ENCODE data around the gene TNFRSF18.

TNFRSF18 gene

GRCh38 chr1:1171546-1172340 lies 34.6 kb downstream of the TNFRSF18 start:
- peak; percentile 18 for DNase-seq

GRCh38 chr1:1171161-1171545 lies 35.2 kb downstream of the TNFRSF18 start:
- no peaks in the 10 kb centered on the region for H3K9me3 ChIP-seq (ENCODE audit: insufficient read depth, low read length, severe bottlenecking)
- TF ChIP-seq CTCF (IDR thresholded peaks at IDR 0.05; ENCODE audit: borderline replicate concordance, extremely low read depth, low read length, poor library complexity, severe bottlenecking) (no peak), EZH2 (IDR thresholded peaks at IDR 0.05; ENCODE audit: borderline replicate concordance, low read depth, low read length, severe bottlenecking) (no peak)
- no peak overlapping the region for H3K9ac ChIP-seq (ENCODE audit: low read depth, low read length)
- H3K4me2 ChIP-seq (ENCODE audit: insufficient read depth, low read length), result no peak overlapping the region
- no peak overlapping the region for H3K4me3 ChIP-seq (ENCODE audit: low read depth in 1 of 2, low read length in 2 of 2)
- H3K4me1 ChIP-seq (ENCODE audit: insufficient read depth, low read length), result no peaks in the 10 kb centered on the region
- peaks cover 5% of the 10 kb centered on the region for H3K27me3 ChIP-seq (ENCODE audit: insufficient read depth, low read length, poor library complexity)
- ATAC-seq (ENCODE audit: insufficient read depth, low read depth), result no peak
- H3K27ac ChIP-seq (ENCODE audit: low read length), result no peak overlapping the region
- no peak for DNase-seq
- H2AFZ ChIP-seq (ENCODE audit: low read depth, low read length), result no peak overlapping the region
- H3K36me3 ChIP-seq (ENCODE audit: insufficient read depth, low read length), result no peaks in the 10 kb centered on the region
- no peaks in the 10 kb centered on the region for H3K79me2 ChIP-seq (ENCODE audit: insufficient read depth, low read length)
- peaks cover 4% of the 10 kb centered on the region; the same call in 1 of the 2 replicates for H4K20me1 ChIP-seq (ENCODE audit: insufficient read depth, low read length)

More at GRCh38 chr1:1171546-1172340, 34.6 kb downstream of the TNFRSF18 start:
- no peak overlapping the region for H2AFZ ChIP-seq (ENCODE audit: low read depth, low read length)
- no peaks in the 10 kb centered on the region for H3K4me1 ChIP-seq (ENCODE audit: insufficient read depth, low read length)
- H3K27me3 ChIP-seq (ENCODE audit: insufficient read depth, low read length, poor library complexity), result peaks cover 5% of the 10 kb centered on the region
- H3K36me3 ChIP-seq (ENCODE audit: insufficient read depth, low read length), result no peaks in the 10 kb centered on the region
- TF ChIP-seq CTCF (IDR thresholded peaks at IDR 0.05; ENCODE audit: borderline replicate concordance, extremely low read depth, low read length, poor library complexity, severe bottlenecking) (no peak), EZH2 (IDR thresholded peaks at IDR 0.05; ENCODE audit: borderline replicate concordance, low read depth, low read length, severe bottlenecking) (no peak)
- no peaks in the 10 kb centered on the region for H3K79me2 ChIP-seq (ENCODE audit: insufficient read depth, low read length)
- no peak overlapping the region for H3K27ac ChIP-seq (ENCODE audit: low read length)
- no peak overlapping the region for H3K9ac ChIP-seq (ENCODE audit: low read depth, low read length)
- H3K4me3 ChIP-seq (ENCODE audit: low read depth in 1 of 2, low read length in 2 of 2), result no peak overlapping the region
- H3K9me3 ChIP-seq (ENCODE audit: insufficient read depth, low read length, severe bottlenecking), result no peaks in the 10 kb centered on the region
- H3K4me2 ChIP-seq (ENCODE audit: insufficient read depth, low read length), result no peak overlapping the region
- ATAC-seq (ENCODE audit: insufficient read depth, low read depth), result 0 out of 3 replicates have a peak, but pooled peaks have one; percentile 14
- peaks cover 4% of the 10 kb centered on the region; the same call in 1 of the 2 replicates for H4K20me1 ChIP-seq (ENCODE audit: insufficient read depth, low read length)

GRCh38 chr1:1170215-1171091 lies 35.9 kb downstream of the TNFRSF18 start:
- H2AFZ ChIP-seq (ENCODE audit: low read depth, low read length), result no peak overlapping the region
- H3K4me1 ChIP-seq (ENCODE audit: insufficient read depth, low read length), result no peaks in the 10 kb centered on the region
- no peaks in the 10 kb centered on the region for H3K9me3 ChIP-seq (ENCODE audit: insufficient read depth, low read length, severe bottlenecking)
- peaks cover 4% of the 10 kb centered on the region; the same call in 1 of the 2 replicates for H4K20me1 ChIP-seq (ENCODE audit: insufficient read depth, low read length)
- H3K4me3 ChIP-seq (ENCODE audit: low read depth in 1 of 2, low read length in 2 of 2), result no peak overlapping the region
- H3K27ac ChIP-seq (ENCODE audit: low read length), result no peak overlapping the region
- DNase-seq (peak; percentile 32), ATAC-seq (ENCODE audit: insufficient read depth, low read depth) (peak; percentile 48; the same call in 2 of the 3 replicates)
- H3K4me2 ChIP-seq (ENCODE audit: insufficient read depth, low read length), result no peak overlapping the region
- no peak overlapping the region for H3K9ac ChIP-seq (ENCODE audit: low read depth, low read length)
- H3K27me3 ChIP-seq (ENCODE audit: insufficient read depth, low read length, poor library complexity), result peaks cover 5% of the 10 kb centered on the region
- no peaks in the 10 kb centered on the region for H3K36me3 ChIP-seq (ENCODE audit: insufficient read depth, low read length)
- no peaks in the 10 kb centered on the region for H3K79me2 ChIP-seq (ENCODE audit: insufficient read depth, low read length)
- no peak for TF ChIP-seq EZH2 (IDR thresholded peaks at IDR 0.05; ENCODE audit: borderline replicate concordance, low read depth, low read length, severe bottlenecking)
- TF ChIP-seq CTCF (IDR thresholded peaks at IDR 0.05; ENCODE audit: borderline replicate concordance, extremely low read depth, low read length, poor library complexity, severe bottlenecking), result no peak
